IMR-90 (cell line): Measurements from ENCODE around the gene PHKB. TPM values are rescaled to one million over a fixed set of nuclear protein-coding genes. Genes with fewer than 3 reads are reported as not detected.

Experiments
- ATAC-seq: fragments of 200-7000 bp; cut with Tn5 transposase; 2 replicates; pipeline ENCODE4 v1.9.1; 2020; ENCODE audit warnings: low read depth, mild to moderate bottlenecking, moderate library complexity
- BruUV-seq: library from RNA; stranded (reverse); fragments of 400-500 nt; replicated peaks from 2 replicates; lab custom pipeline; 2021; lab: Mats Ljungman, UMichigan
- CTCF ChIA-PET: fragments of 300-600 bp; formaldehyde crosslinking; extraction: SDS; loops from one replicate; lab custom pipeline; 2021; ENCODE audit warnings: antibody characterized with exemption; lab: Yijun Ruan, JAX
- POLR2A ChIA-PET: fragments of 300-600 bp; sonication (Branson Sonifier 250); formaldehyde crosslinking; loops from one replicate; lab custom pipeline; 2022; ENCODE audit warnings: antibody characterized with exemption; ENCODE audit not compliant: unreplicated experiment; lab: Charles Lee
- DNase-seq: peaks from one replicate; pipeline ENCODE4 v3.0.0; 2013
- H2AFZ ChIP-seq: replicated peaks from 2 replicates; pipeline ENCODE3; 2013; ENCODE audit warnings: low read length, mild to moderate bottlenecking; ENCODE audit not compliant: poor library complexity
- H2AK5ac ChIP-seq: 2 replicates; pipeline ENCODE4 v1.6.1; 2013; ENCODE audit warnings: low read depth, low read length, inconsistent platforms
- H2AK9ac ChIP-seq: replicated peaks from 2 replicates; pipeline ENCODE3; 2013; ENCODE audit warnings: mild to moderate bottlenecking, low read depth, low read length, moderate library complexity; ENCODE audit not compliant: poor library complexity
- H2BK120ac ChIP-seq: 2 replicates; pipeline ENCODE4 v1.6.1; 2013; ENCODE audit warnings: low read depth, low read length, inconsistent platforms
- H2BK15ac ChIP-seq: 3 replicates; pipeline ENCODE4 v1.6.1; 2013; ENCODE audit warnings: low read depth, low read length, inconsistent platforms
- H2BK20ac ChIP-seq: 2 replicates; pipeline ENCODE4 v1.6.1; 2013; ENCODE audit warnings: low read depth, mild to moderate bottlenecking, inconsistent platforms, low read length, moderate library complexity
- H2BK5ac ChIP-seq: 2 replicates; pipeline ENCODE4 v1.6.1; 2013; ENCODE audit warnings: mild to moderate bottlenecking, low read depth, low read length, inconsistent platforms; ENCODE audit not compliant: poor library complexity, severe bottlenecking
- H3K14ac ChIP-seq: replicated peaks from 2 replicates; pipeline ENCODE4 v1.6.1; 2013; ENCODE audit warnings: low read depth, low read length, inconsistent platforms
- H3K18ac ChIP-seq: 2 replicates; pipeline ENCODE4 v1.6.1; 2013; ENCODE audit warnings: low read depth, low read length, control low read depth
- H3K23ac ChIP-seq: 2 replicates; pipeline ENCODE4 v1.6.1; 2013; ENCODE audit warnings: low read depth, low read length, inconsistent platforms
- H3K27ac ChIP-seq: 2 replicates; pipeline ENCODE4 v1.5.1; 2013; ENCODE audit warnings: mild to moderate bottlenecking, control low read depth, low read length; ENCODE audit not compliant: insufficient read depth
- H3K27me3 ChIP-seq: 2 replicates; pipeline ENCODE4 v1.6.1; 2013; ENCODE audit warnings: low read length; ENCODE audit not compliant: control insufficient read depth, insufficient read depth
- H3K36me3 ChIP-seq: 2 replicates; pipeline ENCODE4 v1.6.1; 2013; ENCODE audit warnings: low read length, mixed read lengths; ENCODE audit not compliant: control insufficient read depth, insufficient read depth
- H3K4ac ChIP-seq: 2 replicates; pipeline ENCODE4 v1.6.1; 2013; ENCODE audit warnings: low read depth, low read length, inconsistent platforms
- H3K4me1 ChIP-seq: 2 replicates; pipeline ENCODE4 v1.6.1; 2013; ENCODE audit warnings: low read length, mixed read lengths; ENCODE audit not compliant: control insufficient read depth, insufficient read depth
- H3K4me2 ChIP-seq: 2 replicates; pipeline ENCODE4 v1.6.1; 2013; ENCODE audit warnings: low read depth, mild to moderate bottlenecking, control low read depth, low read length, moderate library complexity
- H3K4me3 ChIP-seq: 2 replicates; pipeline ENCODE4 v1.5.1; 2013; ENCODE audit warnings: low read depth, mild to moderate bottlenecking, control low read depth, low read length, moderate library complexity; ENCODE audit not compliant: insufficient read depth
- H3K56ac ChIP-seq: 2 replicates; pipeline ENCODE4 v1.6.1; 2013; ENCODE audit warnings: low read length, inconsistent platforms; ENCODE audit not compliant: insufficient read depth; ENCODE audit errors: extremely low read depth
- H3K79me1 ChIP-seq, 2 experiments: 2 replicates each; pipeline ENCODE4 v1.6.1; 2013; ENCODE audit warnings: low read length in 2 of 2, inconsistent platforms in 1 of 2, low read depth in 1 of 2
- H3K9ac ChIP-seq: 2 replicates; pipeline ENCODE4 v1.6.1; 2013; ENCODE audit warnings: low read depth, low read length, control low read depth
- H3K9me1 ChIP-seq: 2 replicates; pipeline ENCODE4 v1.6.1; 2013; ENCODE audit warnings: low read length, inconsistent platforms; ENCODE audit not compliant: insufficient read depth
- H3K9me3 ChIP-seq: 2 replicates; pipeline ENCODE4 v1.6.1; 2013; ENCODE audit warnings: low read length; ENCODE audit not compliant: control insufficient read depth, insufficient read depth
- H4K20me1 ChIP-seq: 2 replicates; pipeline ENCODE4 v1.6.1; 2013; ENCODE audit warnings: low read length, inconsistent platforms; ENCODE audit not compliant: insufficient read depth
- H4K5ac ChIP-seq: 2 replicates; pipeline ENCODE4 v1.6.1; 2013; ENCODE audit warnings: mild to moderate bottlenecking, low read depth, low read length, control low read depth
- H4K8ac ChIP-seq, 2 experiments: 2 replicates each; pipeline ENCODE4 v1.6.1; 2013; ENCODE audit warnings: low read depth in 2 of 2, low read length in 2 of 2, control low read depth in 1 of 2, inconsistent platforms in 1 of 2
- H4K91ac ChIP-seq: 2 replicates; pipeline ENCODE4 v1.6.1; 2013; ENCODE audit warnings: low read depth, low read length, inconsistent platforms; ENCODE audit not compliant: insufficient read depth
- CTCF ChIP-seq: conservative IDR thresholded peaks from 2 replicates; pipeline ENCODE4 v1.5.1; 2012; ENCODE audit warnings: mild to moderate bottlenecking, low read depth, low read length, improper control_type of control experiment
- FOS ChIP-seq: fragments of 150-350 bp; IDR thresholded peaks from 2 replicates; pipeline ENCODE4 v1.6.1; 2016; ENCODE audit warnings: low read depth, low read length
- MAZ ChIP-seq: IDR thresholded peaks from 2 replicates; pipeline ENCODE4 v1.6.1; 2012; ENCODE audit warnings: low read depth, mild to moderate bottlenecking, low read length, improper control_type of control experiment, moderate library complexity, borderline replicate concordance
- MXI1 ChIP-seq: IDR thresholded peaks from 2 replicates; pipeline ENCODE4 v1.6.1; 2012; ENCODE audit warnings: low read depth, mild to moderate bottlenecking, low read length, moderate library complexity, borderline replicate concordance
- NFE2L2 ChIP-seq: fragments of 150-350 bp; IDR thresholded peaks from 2 replicates; pipeline ENCODE4 v1.6.1; 2016; ENCODE audit warnings: low read depth, mild to moderate bottlenecking, low read length
- POLR2A ChIP-seq: IDR thresholded peaks from 2 replicates; pipeline ENCODE4 v1.6.1; 2012; ENCODE audit warnings: mild to moderate bottlenecking, low read depth, low read length
- RCOR1 ChIP-seq: IDR thresholded peaks from 2 replicates; pipeline ENCODE4 v1.6.1; 2012; ENCODE audit warnings: mild to moderate bottlenecking, low read length, improper control_type of control experiment; ENCODE audit not compliant: insufficient replicate concordance
- SMC3 ChIP-seq: fragments of 150-350 bp; IDR thresholded peaks from 2 replicates; pipeline ENCODE4 v1.6.1; 2016; ENCODE audit warnings: low read depth, mild to moderate bottlenecking, antibody characterized with exemption, low read length, moderate library complexity
- whole genome bisulfite sequencing, 2 experiments: methylation state at CpG; one replicate each; pipeline versions ENCODE4 v1.1.5 to v1.1.7; 2013; ENCODE audit warnings: missing lambda C conversion rate in 2 of 2; ENCODE audit not compliant: insufficient read length in 1 of 2; ENCODE audit errors: extremely low coverage in 2 of 2; 5-methylcytosine and 5-hydroxymethylcytosine counted together
- dilution Hi-C: fragments of 300-500 bp; cut with HindIII; formaldehyde crosslinking; loops from one replicate; pipeline ENCODE4 v1.14.3; 2018; ENCODE audit warnings: low sequenced_read_pairs; ENCODE audit not compliant: unreplicated experiment
- in situ Hi-C: fragments of 300-500 bp; cut with MboI; formaldehyde crosslinking; loops from 3 replicates; pipeline ENCODE4 v1.14.3; 2019; ENCODE audit warnings: low sequenced_read_pairs, inconsistent platforms, mixed read lengths
- intact Hi-C: fragments of 100-400 bp; cut with micrococcal nuclease; formaldehyde crosslinking; loops from 2 replicates; pipeline ENCODE4 v1.10.0; 2022
- polyA plus RNA-seq, 3 experiments: library from polyadenylated mRNA; depleted of rRNA; stranded (reverse); fragments of >200 nt; gene quantifications; 2 replicates each; pipeline ENCODE4 v1.2.3, GENCODE V29; 2012; ENCODE audit warnings: low replicate concordance in 1 of 3
- total RNA-seq: library from RNA; depleted of rRNA; stranded (reverse); fragments of >200 nt; gene quantifications from 2 replicates; pipeline ENCODE4 v1.2.3, GENCODE V29; 2012
- TF ChIP-seq, protein P1 (sequence below): fragments of 150-350 bp; IDR thresholded peaks from 2 replicates; pipeline ENCODE4 v1.6.1; 2017; ENCODE audit warnings: mild to moderate bottlenecking, antibody characterized with exemption, low read length, low read depth
- TF ChIP-seq, protein P2 (sequence below): fragments of 150-350 bp; IDR thresholded peaks from 2 replicates; pipeline ENCODE4 v1.6.1; 2016; ENCODE audit warnings: low read depth, mild to moderate bottlenecking, low read length, moderate library complexity, borderline replicate concordance

Gene PHKB
- total and polyA plus RNA-seq, 2 of the 4 experiments (the other 2 are of a cell fraction): 24.2 to 58.6 TPM

GRCh38 chr16:47463771-47464624 is 2.9 kb downstream of the PHKB start:
- no peaks in the 10 kb centered on the region for H3K27me3 ChIP-seq
- no peak overlapping the region for H3K4me3 ChIP-seq
- no peak overlapping the region for H2AFZ ChIP-seq
- H3K4ac ChIP-seq: no peak overlapping the region
- in situ Hi-C loops (loop anchor here (25.0 kb wide), 1 partner anchor 698 kb away; the partner anchor contains the start of gene ABCC12), intact Hi-C loops (loop anchor here (5.0 to 10.0 kb wide), 3 partner anchors 271 to 588 kb away; no protein-coding TSS in a partner anchor), dilution Hi-C loops (no loop called here)
- no peak overlapping the region for H2BK5ac ChIP-seq
- no peak overlapping the region for H3K18ac ChIP-seq
- DNase-seq (no peak), ATAC-seq (no peak)
- peaks cover 4% of the 10 kb centered on the region; the same call in 1 of the 2 replicates for H3K4me1 ChIP-seq
- no peak overlapping the region for H3K4me2 ChIP-seq
- no peak overlapping the region for H3K56ac ChIP-seq
- H4K5ac ChIP-seq: no peak overlapping the region
- no peaks in the 10 kb centered on the region; the same call in 1 of the 2 replicates for H4K20me1 ChIP-seq
- H3K9me1 ChIP-seq: peaks cover 9% of the 10 kb centered on the region
- no peaks in the 10 kb centered on the region for H3K36me3 ChIP-seq
- H2AK9ac ChIP-seq: no peak overlapping the region
- no peak overlapping the region for H3K9ac ChIP-seq
- POLR2A ChIA-PET: interaction anchor here (0.6 kb wide), 1 partner anchor 1109 kb away, joined by 3 read pairs; no protein-coding TSS in a partner anchor
- no peaks in the 10 kb centered on the region for H3K9me3 ChIP-seq
- H2BK120ac ChIP-seq: no peak overlapping the region
- H4K91ac ChIP-seq: no peak overlapping the region
- peaks cover 26 to 59% of the 10 kb centered on the region in 2 experiments for H3K79me1 ChIP-seq
- no peak overlapping the region for H4K8ac ChIP-seq
- H3K14ac ChIP-seq: no peak overlapping the region
- CTCF ChIA-PET: interaction anchor here (0.5 to 1.0 kb wide), 4 partner anchors 15 to 421 kb away, joined by 3 to 4 read pairs (median 3); no protein-coding TSS in a partner anchor
- H3K23ac ChIP-seq: no peak overlapping the region
- no peak overlapping the region for H2BK15ac ChIP-seq
- H2BK20ac ChIP-seq: no peak overlapping the region
- no peak overlapping the region for H3K27ac ChIP-seq
- TF ChIP-seq SMC3 (no peak), POLR2A (no peak), RCOR1 (no peak), FOS (no peak), MXI1 (no peak), CTCF (no peak), MAZ (no peak), NFE2L2 (no peak)
- TF ChIP-seq, protein P1, sequence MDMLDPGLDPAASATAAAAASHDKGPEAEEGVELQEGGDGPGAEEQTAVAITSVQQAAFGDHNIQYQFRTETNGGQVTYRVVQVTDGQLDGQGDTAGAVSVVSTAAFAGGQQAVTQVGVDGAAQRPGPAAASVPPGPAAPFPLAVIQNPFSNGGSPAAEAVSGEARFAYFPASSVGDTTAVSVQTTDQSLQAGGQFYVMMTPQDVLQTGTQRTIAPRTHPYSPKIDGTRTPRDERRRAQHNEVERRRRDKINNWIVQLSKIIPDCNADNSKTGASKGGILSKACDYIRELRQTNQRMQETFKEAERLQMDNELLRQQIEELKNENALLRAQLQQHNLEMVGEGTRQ: no peak
- TF ChIP-seq, protein P2, sequence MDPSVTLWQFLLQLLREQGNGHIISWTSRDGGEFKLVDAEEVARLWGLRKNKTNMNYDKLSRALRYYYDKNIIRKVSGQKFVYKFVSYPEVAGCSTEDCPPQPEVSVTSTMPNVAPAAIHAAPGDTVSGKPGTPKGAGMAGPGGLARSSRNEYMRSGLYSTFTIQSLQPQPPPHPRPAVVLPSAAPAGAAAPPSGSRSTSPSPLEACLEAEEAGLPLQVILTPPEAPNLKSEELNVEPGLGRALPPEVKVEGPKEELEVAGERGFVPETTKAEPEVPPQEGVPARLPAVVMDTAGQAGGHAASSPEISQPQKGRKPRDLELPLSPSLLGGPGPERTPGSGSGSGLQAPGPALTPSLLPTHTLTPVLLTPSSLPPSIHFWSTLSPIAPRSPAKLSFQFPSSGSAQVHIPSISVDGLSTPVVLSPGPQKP: no peak
- BruUV-seq: no TSS peak
- no CpG with 5 or more reads among the region's 11 CpGs for whole genome bisulfite sequencing, 2 experiments
- H2AK5ac ChIP-seq: no peak overlapping the region
